ENCODE measurements around the gene PPARA.

Gene PPARA

DNA sequence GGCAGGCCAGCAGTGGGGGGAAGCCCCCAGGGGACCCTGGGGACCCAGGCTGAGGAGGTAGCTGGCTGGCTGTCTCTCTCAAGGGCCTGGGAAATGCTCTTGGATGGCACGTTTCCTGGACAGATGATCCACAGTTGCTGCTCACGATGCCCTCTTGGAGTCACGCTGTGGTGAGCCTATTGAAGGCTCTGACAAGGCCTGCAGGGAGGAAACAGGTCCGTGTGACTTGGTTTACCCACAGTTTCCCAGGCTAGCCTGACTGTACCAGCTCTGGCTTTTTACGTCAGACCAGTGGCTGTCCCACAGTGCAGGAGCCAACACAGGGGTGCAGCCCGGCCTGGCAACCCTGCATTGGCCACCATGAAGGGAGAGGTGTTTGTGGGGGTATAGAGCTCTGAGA, 29.2 kb upstream of the PPARA start:
- TF ChIP-seq CREB1 (IDR thresholded peaks at IDR 0.05; ENCODE audit: low read depth) (no peak), RAD21 (IDR thresholded peaks at IDR 0.05; ENCODE audit: low read depth) (no peak), TCF12 (IDR thresholded peaks at IDR 0.05; ENCODE audit: low read depth) (no peak), EP300 (IDR thresholded peaks at IDR 0.05; ENCODE audit: borderline replicate concordance) (no peak), TEAD4 (IDR thresholded peaks at IDR 0.05) (no peak), ZBTB7A (IDR thresholded peaks at IDR 0.05; ENCODE audit: low read depth) (no peak), EGR1 (IDR thresholded peaks at IDR 0.05) (no peak), TAF1 (IDR thresholded peaks at IDR 0.05; ENCODE audit: low read depth) (no peak), CEBPB (IDR thresholded peaks at IDR 0.05) (no peak)
- TF ChIP-seq, protein P1, sequence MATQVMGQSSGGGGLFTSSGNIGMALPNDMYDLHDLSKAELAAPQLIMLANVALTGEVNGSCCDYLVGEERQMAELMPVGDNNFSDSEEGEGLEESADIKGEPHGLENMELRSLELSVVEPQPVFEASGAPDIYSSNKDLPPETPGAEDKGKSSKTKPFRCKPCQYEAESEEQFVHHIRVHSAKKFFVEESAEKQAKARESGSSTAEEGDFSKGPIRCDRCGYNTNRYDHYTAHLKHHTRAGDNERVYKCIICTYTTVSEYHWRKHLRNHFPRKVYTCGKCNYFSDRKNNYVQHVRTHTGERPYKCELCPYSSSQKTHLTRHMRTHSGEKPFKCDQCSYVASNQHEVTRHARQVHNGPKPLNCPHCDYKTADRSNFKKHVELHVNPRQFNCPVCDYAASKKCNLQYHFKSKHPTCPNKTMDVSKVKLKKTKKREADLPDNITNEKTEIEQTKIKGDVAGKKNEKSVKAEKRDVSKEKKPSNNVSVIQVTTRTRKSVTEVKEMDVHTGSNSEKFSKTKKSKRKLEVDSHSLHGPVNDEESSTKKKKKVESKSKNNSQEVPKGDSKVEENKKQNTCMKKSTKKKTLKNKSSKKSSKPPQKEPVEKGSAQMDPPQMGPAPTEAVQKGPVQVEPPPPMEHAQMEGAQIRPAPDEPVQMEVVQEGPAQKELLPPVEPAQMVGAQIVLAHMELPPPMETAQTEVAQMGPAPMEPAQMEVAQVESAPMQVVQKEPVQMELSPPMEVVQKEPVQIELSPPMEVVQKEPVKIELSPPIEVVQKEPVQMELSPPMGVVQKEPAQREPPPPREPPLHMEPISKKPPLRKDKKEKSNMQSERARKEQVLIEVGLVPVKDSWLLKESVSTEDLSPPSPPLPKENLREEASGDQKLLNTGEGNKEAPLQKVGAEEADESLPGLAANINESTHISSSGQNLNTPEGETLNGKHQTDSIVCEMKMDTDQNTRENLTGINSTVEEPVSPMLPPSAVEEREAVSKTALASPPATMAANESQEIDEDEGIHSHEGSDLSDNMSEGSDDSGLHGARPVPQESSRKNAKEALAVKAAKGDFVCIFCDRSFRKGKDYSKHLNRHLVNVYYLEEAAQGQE (IDR thresholded peaks at IDR 0.05; ENCODE audit: low read depth): no peak
- TF ChIP-seq, protein P2, sequence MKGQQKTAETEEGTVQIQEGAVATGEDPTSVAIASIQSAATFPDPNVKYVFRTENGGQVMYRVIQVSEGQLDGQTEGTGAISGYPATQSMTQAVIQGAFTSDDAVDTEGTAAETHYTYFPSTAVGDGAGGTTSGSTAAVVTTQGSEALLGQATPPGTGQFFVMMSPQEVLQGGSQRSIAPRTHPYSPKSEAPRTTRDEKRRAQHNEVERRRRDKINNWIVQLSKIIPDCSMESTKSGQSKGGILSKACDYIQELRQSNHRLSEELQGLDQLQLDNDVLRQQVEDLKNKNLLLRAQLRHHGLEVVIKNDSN (IDR thresholded peaks at IDR 0.05): no peak

DNA sequence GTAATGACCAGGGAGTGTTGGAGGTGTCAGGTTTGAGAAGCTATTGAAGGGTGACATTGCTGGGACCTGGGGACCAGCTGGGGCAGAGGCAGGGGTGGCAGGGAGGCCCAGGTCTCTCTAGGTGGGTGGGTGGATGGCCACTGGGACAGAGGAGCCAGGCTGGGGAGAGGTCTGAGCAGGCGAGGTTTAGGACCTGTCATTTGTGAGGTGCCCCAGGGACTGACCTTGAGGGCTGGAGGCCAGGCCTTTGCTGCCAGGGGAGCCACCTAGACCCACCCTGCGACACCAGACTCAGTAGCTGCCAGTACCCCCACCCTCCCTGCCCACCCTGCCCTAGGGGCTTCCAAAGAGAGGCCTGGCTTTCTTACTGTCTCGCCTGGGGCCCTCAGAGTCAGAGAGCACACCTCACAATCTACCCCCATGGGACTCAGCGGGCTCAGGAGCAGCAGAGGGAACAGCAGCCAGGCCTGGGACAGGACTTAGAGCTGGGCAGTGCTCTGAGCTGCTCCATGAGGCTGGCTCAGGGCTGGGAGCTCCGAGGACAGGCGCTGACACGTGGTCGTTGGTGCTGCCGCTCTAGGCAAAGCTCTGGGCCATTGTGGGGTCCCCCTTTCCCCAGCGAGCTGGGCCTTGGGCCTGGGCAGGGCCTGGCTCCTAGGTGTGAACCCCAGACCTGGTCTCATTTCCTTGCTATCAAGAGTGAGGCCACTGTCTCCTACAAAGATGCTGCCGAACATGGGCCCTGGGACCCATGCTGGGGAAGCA, 28.6 kb upstream of the PPARA start:
- TF ChIP-seq ZBTB7A (IDR thresholded peaks at IDR 0.05; ENCODE audit: low read depth) (no peak), RAD21 (IDR thresholded peaks at IDR 0.05; ENCODE audit: low read depth) (no peak), TCF12 (IDR thresholded peaks at IDR 0.05; ENCODE audit: low read depth) (no peak), CREB1 (IDR thresholded peaks at IDR 0.05; ENCODE audit: low read depth) (no peak), EP300 (IDR thresholded peaks at IDR 0.05; ENCODE audit: borderline replicate concordance) (no peak), YY1 (IDR thresholded peaks at IDR 0.05; ENCODE audit: low read depth) (no peak), CEBPB (IDR thresholded peaks at IDR 0.05) (no peak)
- TF ChIP-seq, protein P3, sequence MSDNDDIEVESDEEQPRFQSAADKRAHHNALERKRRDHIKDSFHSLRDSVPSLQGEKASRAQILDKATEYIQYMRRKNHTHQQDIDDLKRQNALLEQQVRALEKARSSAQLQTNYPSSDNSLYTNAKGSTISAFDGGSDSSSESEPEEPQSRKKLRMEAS (IDR thresholded peaks at IDR 0.05): no peak
- TF ChIP-seq, protein P1 (IDR thresholded peaks at IDR 0.05; ENCODE audit: low read depth): no peak

DNA sequence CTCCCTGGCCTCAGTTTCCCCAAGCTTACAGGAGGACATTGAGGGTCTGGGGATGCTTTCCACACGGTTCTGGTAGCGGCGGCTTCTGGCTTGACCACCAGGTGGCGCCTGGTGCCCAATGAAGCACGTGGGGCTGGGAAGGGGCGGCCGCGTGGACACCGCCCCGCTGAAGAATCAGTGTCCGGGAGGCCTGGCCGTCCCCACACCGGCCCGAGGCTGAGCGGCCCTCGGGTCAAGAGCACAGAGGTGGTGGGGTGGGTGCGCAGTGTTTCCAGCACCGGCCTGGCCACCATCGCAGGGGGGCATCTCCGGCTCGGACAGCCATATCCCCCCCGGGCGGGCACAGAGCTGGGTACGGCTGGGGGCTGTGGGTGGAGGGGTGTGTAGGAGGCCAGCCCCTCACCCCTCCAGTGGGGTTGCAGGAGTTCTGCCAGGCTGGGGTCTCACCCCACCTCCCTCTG, 27.8 kb upstream of the PPARA start:
- TF ChIP-seq FOXM1 (IDR thresholded peaks at IDR 0.05; ENCODE audit: borderline replicate concordance, low read depth): no peak
- no peak for TF ChIP-seq TCF12 (IDR thresholded peaks at IDR 0.05; ENCODE audit: low read depth)
- TF ChIP-seq CREB1 (IDR thresholded peaks at IDR 0.05; ENCODE audit: low read depth): no peak
- TF ChIP-seq, protein P3 (IDR thresholded peaks at IDR 0.05): peak; percentile 95
- TF ChIP-seq EGR1 (IDR thresholded peaks at IDR 0.05): no peak
- peak; percentile 72; the same call in 1 of the 2 replicates for TF ChIP-seq ZBTB7A (IDR thresholded peaks at IDR 0.05; ENCODE audit: low read depth)
- TF ChIP-seq EP300 (IDR thresholded peaks at IDR 0.05; ENCODE audit: borderline replicate concordance): no peak
- no peak for TF ChIP-seq TEAD4 (IDR thresholded peaks at IDR 0.05)
- peak; percentile 94 for TF ChIP-seq RAD21 (IDR thresholded peaks at IDR 0.05; ENCODE audit: low read depth)
- no peak for TF ChIP-seq YY1 (IDR thresholded peaks at IDR 0.05; ENCODE audit: low read depth)
- no peak for TF ChIP-seq NFIC (IDR thresholded peaks at IDR 0.05)
- TF ChIP-seq TAF1 (IDR thresholded peaks at IDR 0.05; ENCODE audit: low read depth): no peak
- TF ChIP-seq, protein P2 (IDR thresholded peaks at IDR 0.05): peak; percentile 78
- TF ChIP-seq, protein P1 (IDR thresholded peaks at IDR 0.05; ENCODE audit: low read depth): no peak
- TF ChIP-seq CEBPB (IDR thresholded peaks at IDR 0.05): no peak
